Measurements from ENCODE around the gene CCL14. TPM values are rescaled to one million over a fixed set of nuclear protein-coding genes. Genes with fewer than 3 reads are reported as not detected.
A peak's percentile ranks its signal among the peaks of the same experiment; 100 is the strongest.

Gene CCL14
- not detected for total RNA-seq
- polyA plus RNA-seq: not detected

- H3K9me3 Mint-ChIP-seq: peaks cover 0 to 7% (median 2%) of the 10 kb centered on the region in 7 donors
- Histone ChIP-seq H3K27me3 (ENCODE audit: control insufficient read depth, insufficient read depth, low read length) (no peaks in the 10 kb centered on the region), H3K36me3 (ENCODE audit: control insufficient read depth, insufficient read depth, low read length) (no peaks in the 10 kb centered on the region), H3K4me1 (ENCODE audit: control insufficient read depth, insufficient read depth, low read length, poor library complexity, severe bottlenecking) (no peaks in the 10 kb centered on the region), H3K9me3 (ENCODE audit: control insufficient read depth in 2 of 2, low read length in 2 of 2) (no peaks in the 10 kb centered on the region), H3K4me3 (ENCODE audit: low read depth, low read length) (no peak within 1 kb of the TSS), H3K27ac (ENCODE audit: insufficient read depth, low read length, poor library complexity, severe bottlenecking) (no peak within 1 kb of the TSS)
- H3K27me3 Mint-ChIP-seq: peaks cover 4% of the 10 kb centered on the region
- H3K27ac Mint-ChIP-seq: peak within 1 kb of the TSS in 1 of 3 donors; percentile 48
- no peak for DNase-seq
- peak within 1 kb of the TSS in 1 of 4 donors; percentile 13 for H3K4me3 Mint-ChIP-seq
- H3K4me1 Mint-ChIP-seq: no peaks in the 10 kb centered on the region
- no peak for ATAC-seq (ENCODE audit: low read depth in 2 of 2)
- H3K36me3 Mint-ChIP-seq: no peaks in the 10 kb centered on the region
Observed at GRCh38 chr17:35986643-35987042, at the start of gene CCL14. TSS of gene CCL14 (minus strand) at chr17:35986729. CDS start at chr17:35986649, 80 bp downstream.

GRCh38 chr17:36036235-36036634, 49.7 kb upstream of the CCL14 start:
- DNase-seq (no peak), ATAC-seq (ENCODE audit: low read depth in 2 of 2) (no peak)
- no peak overlapping the region for H3K27ac Mint-ChIP-seq
- peaks cover 22% of the 10 kb centered on the region for H3K27me3 Mint-ChIP-seq
- H3K4me1 ChIP-seq (ENCODE audit: control insufficient read depth, insufficient read depth, low read length, poor library complexity, severe bottlenecking): no peaks in the 10 kb centered on the region
- peaks cover 6% of the 10 kb centered on the region for H3K27me3 ChIP-seq (ENCODE audit: control insufficient read depth, insufficient read depth, low read length)
- H3K4me3 ChIP-seq (ENCODE audit: low read depth, low read length): no peak overlapping the region
- no peaks in the 10 kb centered on the region for H3K36me3 ChIP-seq (ENCODE audit: control insufficient read depth, insufficient read depth, low read length)
- H3K9me3 Mint-ChIP-seq: peaks cover 0 to 2% (median 0%) of the 10 kb centered on the region in 7 donors
- H3K36me3 Mint-ChIP-seq: no peaks in the 10 kb centered on the region
- H3K9me3 ChIP-seq (ENCODE audit: control insufficient read depth in 2 of 2, low read length in 2 of 2): no peaks in the 10 kb centered on the region
- H3K4me3 Mint-ChIP-seq: no peak overlapping the region
- H3K4me1 Mint-ChIP-seq: no peaks in the 10 kb centered on the region
- no peak overlapping the region for H3K27ac ChIP-seq (ENCODE audit: insufficient read depth, low read length, poor library complexity, severe bottlenecking)

GRCh38 chr17:36034127-36034526, 47.6 kb upstream of the CCL14 start:
- Mint-ChIP-seq H3K4me1 (no peaks in the 10 kb centered on the region), H3K27me3 (peaks cover 27% of the 10 kb centered on the region), H3K36me3 (no peaks in the 10 kb centered on the region), H3K9me3 (peaks cover 0 to 2% (median 0%) of the 10 kb centered on the region in 7 donors), H3K27ac (no peak overlapping the region), H3K4me3 (no peak overlapping the region)
- Histone ChIP-seq H3K9me3 (ENCODE audit: control insufficient read depth in 2 of 2, low read length in 2 of 2) (no peaks in the 10 kb centered on the region), H3K4me3 (ENCODE audit: low read depth, low read length) (no peak overlapping the region), H3K27me3 (ENCODE audit: control insufficient read depth, insufficient read depth, low read length) (peaks cover 6% of the 10 kb centered on the region), H3K4me1 (ENCODE audit: control insufficient read depth, insufficient read depth, low read length, poor library complexity, severe bottlenecking) (no peaks in the 10 kb centered on the region), H3K27ac (ENCODE audit: insufficient read depth, low read length, poor library complexity, severe bottlenecking) (no peak overlapping the region), H3K36me3 (ENCODE audit: control insufficient read depth, insufficient read depth, low read length) (no peaks in the 10 kb centered on the region)
- DNase-seq (no peak), ATAC-seq (ENCODE audit: low read depth in 2 of 2) (no peak)

DNA sequence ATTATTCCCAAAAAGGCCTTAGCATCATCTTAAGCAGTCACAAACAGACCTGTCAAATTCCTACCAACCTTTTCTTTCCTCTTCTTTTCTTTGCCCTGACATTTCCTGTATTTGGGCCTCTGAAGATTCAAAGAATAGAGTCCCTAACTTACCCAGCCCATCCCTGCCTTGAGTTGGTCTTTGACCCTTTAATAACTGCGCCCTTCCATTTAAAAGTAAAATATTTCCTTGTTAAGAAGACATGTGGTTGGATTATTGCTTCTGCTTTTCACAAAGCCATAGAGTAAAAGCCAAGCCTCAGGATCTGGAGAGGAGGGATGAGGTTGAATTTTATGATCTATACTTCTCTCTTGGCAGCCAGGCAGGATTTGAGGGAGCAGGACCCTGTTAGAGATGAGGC, 44.4 kb upstream of the CCL14 start:
- Histone ChIP-seq H3K4me1 (ENCODE audit: control insufficient read depth, insufficient read depth, low read length, poor library complexity, severe bottlenecking) (no peaks in the 10 kb centered on the region), H3K27ac (ENCODE audit: insufficient read depth, low read length, poor library complexity, severe bottlenecking) (no peak overlapping the region), H3K9me3 (ENCODE audit: control insufficient read depth in 2 of 2, low read length in 2 of 2) (no peaks in the 10 kb centered on the region), H3K4me3 (ENCODE audit: low read depth, low read length) (no peak overlapping the region), H3K36me3 (ENCODE audit: control insufficient read depth, insufficient read depth, low read length) (no peaks in the 10 kb centered on the region), H3K27me3 (ENCODE audit: control insufficient read depth, insufficient read depth, low read length) (peaks cover 11% of the 10 kb centered on the region)
- no peak overlapping the region for H3K27ac Mint-ChIP-seq
- no peak overlapping the region for H3K4me3 Mint-ChIP-seq
- H3K36me3 Mint-ChIP-seq: no peaks in the 10 kb centered on the region
- H3K4me1 Mint-ChIP-seq: no peaks in the 10 kb centered on the region
- DNase-seq (no peak), ATAC-seq (ENCODE audit: low read depth in 2 of 2) (no peak)
- H3K27me3 Mint-ChIP-seq: peaks cover 33% of the 10 kb centered on the region
- H3K9me3 Mint-ChIP-seq: peaks cover 0 to 2% (median 0%) of the 10 kb centered on the region in 7 donors

GRCh38 chr17:36027761-36028160, 41.2 kb upstream of the CCL14 start:
- Histone ChIP-seq H3K27me3 (ENCODE audit: control insufficient read depth, insufficient read depth, low read length) (peaks cover 7% of the 10 kb centered on the region), H3K4me3 (ENCODE audit: low read depth, low read length) (no peak overlapping the region), H3K9me3 (ENCODE audit: control insufficient read depth in 2 of 2, low read length in 2 of 2) (no peaks in the 10 kb centered on the region), H3K36me3 (ENCODE audit: control insufficient read depth, insufficient read depth, low read length) (no peaks in the 10 kb centered on the region), H3K27ac (ENCODE audit: insufficient read depth, low read length, poor library complexity, severe bottlenecking) (no peak overlapping the region), H3K4me1 (ENCODE audit: control insufficient read depth, insufficient read depth, low read length, poor library complexity, severe bottlenecking) (no peaks in the 10 kb centered on the region)
- Mint-ChIP-seq H3K9me3 (peaks cover 0 to 2% (median 0%) of the 10 kb centered on the region in 7 donors), H3K36me3 (no peaks in the 10 kb centered on the region), H3K4me1 (no peaks in the 10 kb centered on the region), H3K27me3 (peaks cover 26% of the 10 kb centered on the region), H3K4me3 (no peak overlapping the region), H3K27ac (no peak overlapping the region)
- no peak for DNase-seq
- ATAC-seq (ENCODE audit: low read depth in 2 of 2): no peak

- H3K27me3 Mint-ChIP-seq: peaks cover 24% of the 10 kb centered on the region
Observed at GRCh38 chr17:36024106-36024869, 37.8 kb upstream of the CCL14 start.

GRCh38 chr17:36019423-36019822, 32.9 kb upstream of the CCL14 start:
- Histone ChIP-seq H3K4me3 (ENCODE audit: low read depth, low read length) (no peak overlapping the region), H3K9me3 (ENCODE audit: control insufficient read depth in 2 of 2, low read length in 2 of 2) (no peaks in the 10 kb centered on the region), H3K27me3 (ENCODE audit: control insufficient read depth, insufficient read depth, low read length) (peaks cover 2% of the 10 kb centered on the region), H3K27ac (ENCODE audit: insufficient read depth, low read length, poor library complexity, severe bottlenecking) (no peak overlapping the region), H3K4me1 (ENCODE audit: control insufficient read depth, insufficient read depth, low read length, poor library complexity, severe bottlenecking) (no peaks in the 10 kb centered on the region), H3K36me3 (ENCODE audit: control insufficient read depth, insufficient read depth, low read length) (no peaks in the 10 kb centered on the region)
- ATAC-seq (ENCODE audit: low read depth in 2 of 2) (no peak), DNase-seq (no peak)
- no peak overlapping the region for H3K27ac Mint-ChIP-seq
- H3K27me3 Mint-ChIP-seq: peaks cover 20% of the 10 kb centered on the region
- H3K36me3 Mint-ChIP-seq: no peaks in the 10 kb centered on the region
- no peak overlapping the region for H3K4me3 Mint-ChIP-seq
- H3K4me1 Mint-ChIP-seq: no peaks in the 10 kb centered on the region
- H3K9me3 Mint-ChIP-seq: peaks cover 0 to 4% (median 2%) of the 10 kb centered on the region in 7 donors

More at GRCh38 chr17:36024106-36024869, 37.8 kb upstream of the CCL14 start:
- Mint-ChIP-seq H3K9me3 (peaks cover 0 to 4% (median 2%) of the 10 kb centered on the region in 7 donors), H3K36me3 (no peaks in the 10 kb centered on the region), H3K4me3 (no peak overlapping the region), H3K4me1 (no peaks in the 10 kb centered on the region), H3K27ac (no peak overlapping the region)
- Histone ChIP-seq H3K27ac (ENCODE audit: insufficient read depth, low read length, poor library complexity, severe bottlenecking) (no peak overlapping the region), H3K4me1 (ENCODE audit: control insufficient read depth, insufficient read depth, low read length, poor library complexity, severe bottlenecking) (no peaks in the 10 kb centered on the region), H3K27me3 (ENCODE audit: control insufficient read depth, insufficient read depth, low read length) (peaks cover 5% of the 10 kb centered on the region), H3K9me3 (ENCODE audit: control insufficient read depth in 2 of 2, low read length in 2 of 2) (no peaks in the 10 kb centered on the region), H3K4me3 (ENCODE audit: low read depth, low read length) (no peak overlapping the region), H3K36me3 (ENCODE audit: control insufficient read depth, insufficient read depth, low read length) (no peaks in the 10 kb centered on the region)
- DNase-seq: no peak
- ATAC-seq (ENCODE audit: low read depth in 2 of 2): no peak

DNA sequence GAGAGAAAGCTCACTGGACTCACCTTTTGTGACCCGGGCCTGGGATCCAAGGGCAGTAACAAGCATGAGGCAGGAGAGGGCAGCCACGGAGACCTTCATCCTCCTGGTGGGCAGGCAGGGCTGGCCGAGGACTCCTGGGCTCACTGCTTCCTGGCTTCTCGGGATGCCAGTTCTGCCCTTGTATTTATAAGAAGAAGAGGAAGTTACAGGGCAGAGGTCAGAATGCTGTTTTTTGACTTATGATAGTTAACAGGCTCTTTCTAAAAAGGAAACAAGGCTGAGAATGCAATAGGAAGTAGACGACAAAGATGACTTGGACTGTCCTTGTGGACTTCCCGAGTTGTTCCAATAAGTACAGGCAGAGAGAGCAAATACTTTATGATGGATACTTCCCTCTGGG, 31.3 kb upstream of the CCL14 start, which contains the start of gene CCL23:
CCL23 (minus strand) TSS at position 174 of the 400 bp plus-strand sequence; CDS start at position 99, 75 bp downstream.
- H3K4me3 Mint-ChIP-seq: no peak within 1 kb of the TSS
- Histone ChIP-seq H3K27me3 (ENCODE audit: control insufficient read depth, insufficient read depth, low read length) (peaks cover 2% of the 10 kb centered on the region), H3K27ac (ENCODE audit: insufficient read depth, low read length, poor library complexity, severe bottlenecking) (no peak within 1 kb of the TSS), H3K36me3 (ENCODE audit: control insufficient read depth, insufficient read depth, low read length) (no peaks in the 10 kb centered on the region), H3K4me1 (ENCODE audit: control insufficient read depth, insufficient read depth, low read length, poor library complexity, severe bottlenecking) (no peaks in the 10 kb centered on the region), H3K9me3 (ENCODE audit: control insufficient read depth in 2 of 2, low read length in 2 of 2) (no peaks in the 10 kb centered on the region), H3K4me3 (ENCODE audit: low read depth, low read length) (no peak within 1 kb of the TSS)
- ATAC-seq (ENCODE audit: low read depth in 2 of 2): no peak
- H3K27me3 Mint-ChIP-seq: peaks cover 21% of the 10 kb centered on the region
- DNase-seq: no peak
- H3K27ac Mint-ChIP-seq: peak within 1 kb of the TSS in 1 of 3 donors; percentile 42
- H3K9me3 Mint-ChIP-seq: peaks cover 0 to 4% (median 2%) of the 10 kb centered on the region in 7 donors
- no peaks in the 10 kb centered on the region for H3K36me3 Mint-ChIP-seq
- H3K4me1 Mint-ChIP-seq: no peaks in the 10 kb centered on the region
